ENCODE measurements around the gene CCDC137.

The CCDC137 gene

DNA sequence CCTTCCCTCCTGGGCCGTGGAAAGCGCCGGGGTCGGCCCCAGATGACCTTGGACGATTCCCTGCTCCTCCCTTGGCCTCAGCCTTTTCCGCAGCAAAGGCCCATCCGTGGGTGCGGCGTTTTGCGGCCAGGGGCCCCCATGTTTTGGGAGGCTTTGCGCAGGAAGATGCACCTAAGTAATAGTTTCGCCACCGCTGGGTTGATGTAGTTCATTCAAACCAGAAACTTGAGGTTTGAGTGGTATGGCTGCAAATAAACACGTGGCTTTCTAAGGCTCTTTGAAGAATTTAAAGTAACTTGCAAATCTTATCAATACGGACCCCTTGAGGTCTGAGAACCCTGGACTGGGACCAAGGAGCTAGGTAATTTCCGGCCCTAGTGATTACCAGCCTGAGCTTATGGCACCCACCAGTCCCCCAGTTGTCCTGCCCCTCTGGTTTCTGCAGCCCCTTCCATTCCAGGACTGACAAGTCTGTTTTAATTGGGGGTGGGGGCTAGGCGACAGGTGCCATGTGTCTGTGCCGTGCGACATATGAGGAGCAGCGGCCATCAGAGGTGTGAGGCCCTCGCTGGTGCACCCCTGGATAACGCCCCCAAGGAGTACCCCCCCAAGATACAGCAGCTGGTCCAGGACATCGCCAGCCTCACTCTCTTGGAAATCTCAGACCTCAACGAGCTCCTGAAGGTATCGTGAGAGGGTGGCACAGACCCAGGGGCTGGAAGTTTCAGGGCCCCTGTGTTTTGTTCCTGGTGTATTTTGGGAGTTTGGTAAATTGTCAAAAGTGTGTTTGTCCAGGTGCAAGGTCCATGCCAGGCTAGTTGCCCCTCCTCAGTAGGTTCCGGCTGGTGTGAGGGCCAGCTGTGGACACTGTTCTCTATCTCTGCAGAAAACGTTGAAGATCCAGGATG, 37.5 kb downstream of the CCDC137 start:
- DNase-seq, result no peak

DNA sequence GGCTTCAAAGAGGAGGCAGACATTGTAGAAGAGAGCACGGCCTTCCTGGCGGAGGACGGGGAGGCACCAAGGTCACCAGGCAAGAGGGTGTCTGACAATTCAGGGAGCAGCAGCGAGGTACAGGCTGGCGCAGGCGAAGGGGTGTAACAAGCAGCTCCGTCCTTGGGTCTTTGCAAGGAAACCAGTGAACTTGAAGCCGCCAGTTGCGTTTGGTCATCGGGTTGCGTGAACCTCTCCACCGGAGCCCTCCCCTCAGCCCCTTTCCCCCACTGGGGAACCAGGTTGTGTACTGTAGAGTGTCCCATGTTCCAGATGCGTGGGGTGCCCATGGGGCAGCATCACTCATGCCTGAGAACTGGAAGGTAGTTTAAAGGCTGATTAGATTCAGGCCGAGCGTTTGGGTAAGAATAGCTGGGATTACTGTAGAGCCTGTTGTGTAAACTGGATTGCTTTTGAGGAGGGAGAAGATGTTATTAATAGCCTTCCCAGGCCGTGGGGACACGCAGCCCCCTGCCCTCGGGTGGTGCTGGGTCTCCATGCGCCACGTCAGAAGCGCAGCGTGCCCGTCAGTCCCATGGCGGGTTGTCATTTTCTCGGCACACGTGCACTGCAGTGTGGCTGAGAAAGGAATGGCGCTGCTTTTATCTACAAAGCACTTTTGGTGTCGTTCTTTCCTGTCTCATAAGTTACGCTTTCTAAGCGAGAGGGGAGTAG, 39.1 kb downstream of the CCDC137 start:
- DNase-seq, result no peak

DNA sequence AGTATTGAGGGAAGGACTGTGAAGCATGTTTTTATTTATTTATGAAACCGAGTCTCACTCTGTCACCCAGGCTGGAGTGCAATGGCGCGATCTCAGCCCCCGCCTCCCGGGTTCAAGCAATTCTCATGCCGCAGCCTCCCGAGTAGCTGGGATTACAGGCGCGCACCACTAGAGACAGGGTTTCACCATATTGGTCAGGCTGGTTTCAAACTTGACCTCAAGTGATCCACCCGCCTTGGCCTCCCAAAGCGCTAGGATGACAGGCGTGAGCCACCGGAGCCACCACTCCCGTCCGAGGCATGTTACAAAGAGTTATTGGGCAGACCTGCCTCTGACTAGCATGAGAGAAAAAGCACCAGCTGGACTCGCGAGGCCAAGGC, 39.7 kb downstream of the CCDC137 start:
- DNase-seq, result no peak

DNA sequence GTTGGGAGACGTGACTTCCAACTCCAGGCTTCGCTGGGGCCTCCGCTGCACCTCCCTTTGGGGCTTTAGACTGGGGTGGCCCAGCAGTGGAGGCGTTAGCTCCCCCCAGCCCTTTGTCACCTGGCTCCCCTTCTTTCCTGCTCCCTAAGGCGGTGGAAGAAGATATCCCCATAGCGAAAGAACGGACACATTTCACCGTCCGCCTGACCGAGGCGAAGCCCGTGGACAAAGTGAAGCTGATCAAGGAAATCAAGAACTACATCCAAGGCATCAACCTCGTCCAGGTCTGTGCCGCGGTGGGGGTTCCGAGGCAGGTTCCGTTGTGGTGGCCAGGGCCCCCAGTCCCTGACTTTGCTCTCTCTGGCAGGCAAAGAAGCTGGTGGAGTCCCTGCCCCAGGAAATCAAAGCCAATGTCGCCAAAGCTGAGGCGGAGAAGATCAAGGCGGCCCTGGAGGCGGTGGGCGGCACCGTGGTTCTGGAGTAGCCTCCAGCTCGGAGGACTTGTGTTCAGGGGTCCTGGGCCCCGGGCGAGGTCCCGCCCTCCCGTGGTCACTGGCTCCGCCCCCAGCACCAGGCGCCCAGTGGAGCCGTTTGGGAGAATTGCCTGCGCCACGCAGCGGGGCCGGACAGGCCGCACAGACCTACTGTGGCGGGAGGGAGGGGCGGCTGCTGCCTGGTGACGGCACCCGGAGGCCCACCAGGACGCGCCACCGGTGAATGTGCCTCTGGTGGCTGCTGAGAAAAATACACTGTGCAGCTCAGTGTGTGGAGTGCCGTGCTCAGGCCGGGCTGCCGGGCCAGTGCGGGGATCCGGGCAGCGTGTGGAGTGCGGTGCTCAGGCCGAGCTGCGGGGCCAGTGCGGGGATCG, 40.5 kb downstream of the CCDC137 start:
- DNase-seq, result no peak

DNA sequence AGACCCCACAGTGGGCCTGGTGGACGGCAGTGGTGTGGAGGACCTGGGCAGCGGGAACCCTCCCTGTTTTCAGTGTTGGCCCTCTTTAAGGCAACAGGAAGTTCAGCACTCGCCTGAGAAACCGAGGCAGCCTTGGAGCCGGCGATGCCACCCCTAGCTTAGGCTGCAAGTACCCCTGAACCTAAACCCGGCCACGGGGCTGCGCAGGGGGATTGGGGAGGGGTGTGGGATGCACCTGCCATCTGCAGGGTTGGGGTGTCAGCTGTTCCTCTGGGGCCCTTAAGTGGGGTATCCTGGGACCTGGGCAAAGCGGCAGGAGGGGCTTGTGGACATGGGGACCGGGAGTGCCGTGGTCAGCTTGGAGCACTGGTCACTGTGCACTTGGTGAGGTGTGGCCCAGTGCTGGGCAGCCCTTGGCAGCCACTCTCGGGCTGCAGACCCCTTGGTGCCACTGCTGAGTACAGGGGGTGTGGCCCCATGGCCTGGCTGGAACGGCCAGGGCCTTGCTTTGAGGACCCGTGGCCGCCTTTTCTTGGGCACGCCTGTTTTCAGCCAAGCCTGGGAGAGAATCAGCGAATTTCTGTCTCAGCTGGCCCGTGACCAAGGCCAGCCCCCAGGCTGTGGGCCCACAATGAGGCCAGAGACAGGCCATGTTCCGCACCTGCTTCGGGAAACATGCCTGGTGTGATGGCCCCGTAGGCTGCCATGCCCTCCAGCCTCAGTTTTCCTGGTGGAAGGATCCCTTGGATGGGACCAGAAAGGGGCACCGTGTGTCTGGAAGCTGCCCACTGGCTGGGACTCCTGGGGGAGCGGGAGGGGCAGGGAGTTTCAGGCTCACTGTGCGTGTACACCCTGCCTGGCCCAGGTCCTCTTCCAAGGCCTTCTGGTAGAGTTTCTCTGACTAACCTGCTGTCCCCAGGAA, 41.4 kb downstream of the CCDC137 start:
- DNase-seq, result no peak

DNA sequence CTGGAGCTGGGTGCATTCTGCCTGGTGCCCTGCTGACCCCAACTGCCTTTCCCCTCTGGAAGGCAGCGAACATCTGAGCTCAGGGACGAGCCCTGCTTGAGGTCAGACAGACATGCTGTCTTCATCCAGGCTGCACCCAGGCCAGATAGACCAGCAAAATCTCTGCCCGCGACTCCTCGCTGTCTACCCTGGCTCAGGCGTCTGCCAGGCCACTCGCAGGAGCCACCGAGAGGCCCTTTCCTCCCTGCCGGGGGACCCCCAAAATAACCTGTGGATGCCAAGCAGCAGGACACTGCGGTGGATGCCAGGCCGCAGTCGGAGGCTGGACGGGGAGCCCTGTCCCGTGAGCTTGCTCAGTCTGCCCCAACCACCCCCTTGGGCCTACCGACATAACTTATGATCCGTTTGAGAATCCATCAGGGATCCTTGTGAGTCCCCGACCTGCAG, 42.2 kb downstream of the CCDC137 start:
- no peak for DNase-seq

DNA sequence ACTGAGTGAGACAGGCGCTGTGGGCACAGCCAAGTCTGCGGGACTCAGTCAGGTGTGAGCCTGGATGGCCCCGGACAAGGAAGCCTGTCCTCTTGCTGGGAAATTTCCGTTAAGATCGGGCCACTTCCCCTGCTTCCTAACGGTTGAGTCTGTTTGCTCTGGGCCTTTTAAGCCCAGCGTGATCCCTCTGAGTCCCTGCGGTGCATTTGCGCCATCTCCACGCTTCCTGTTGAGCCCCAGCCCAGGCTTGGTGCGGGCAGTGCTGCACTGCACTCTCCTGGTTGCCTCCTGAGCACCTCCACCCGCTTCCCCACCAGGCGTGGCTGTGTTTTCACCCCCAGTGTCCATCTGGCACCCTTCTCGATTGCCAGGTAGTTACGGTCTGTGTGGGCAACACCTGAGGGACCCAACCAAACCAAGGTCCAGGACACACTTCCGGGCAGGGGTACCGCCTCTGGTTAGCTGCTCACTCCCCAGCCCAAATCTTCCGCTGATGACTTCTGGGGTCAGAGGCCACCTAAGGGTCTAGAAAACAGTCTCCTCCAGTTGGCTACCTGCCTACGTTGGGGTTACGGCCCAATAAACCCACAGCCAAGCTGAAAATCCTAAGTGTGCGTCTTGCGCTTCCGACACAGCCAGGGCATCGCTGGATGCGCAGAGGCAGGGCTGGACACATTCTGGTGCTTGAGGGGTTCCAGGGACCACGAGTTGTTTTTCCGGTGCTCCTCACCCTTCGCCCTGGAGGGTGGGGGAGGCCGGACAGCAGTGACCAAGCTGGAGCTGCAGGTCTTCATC, 44.2 kb downstream of the CCDC137 start:
- DNase-seq, result no peak

DNA sequence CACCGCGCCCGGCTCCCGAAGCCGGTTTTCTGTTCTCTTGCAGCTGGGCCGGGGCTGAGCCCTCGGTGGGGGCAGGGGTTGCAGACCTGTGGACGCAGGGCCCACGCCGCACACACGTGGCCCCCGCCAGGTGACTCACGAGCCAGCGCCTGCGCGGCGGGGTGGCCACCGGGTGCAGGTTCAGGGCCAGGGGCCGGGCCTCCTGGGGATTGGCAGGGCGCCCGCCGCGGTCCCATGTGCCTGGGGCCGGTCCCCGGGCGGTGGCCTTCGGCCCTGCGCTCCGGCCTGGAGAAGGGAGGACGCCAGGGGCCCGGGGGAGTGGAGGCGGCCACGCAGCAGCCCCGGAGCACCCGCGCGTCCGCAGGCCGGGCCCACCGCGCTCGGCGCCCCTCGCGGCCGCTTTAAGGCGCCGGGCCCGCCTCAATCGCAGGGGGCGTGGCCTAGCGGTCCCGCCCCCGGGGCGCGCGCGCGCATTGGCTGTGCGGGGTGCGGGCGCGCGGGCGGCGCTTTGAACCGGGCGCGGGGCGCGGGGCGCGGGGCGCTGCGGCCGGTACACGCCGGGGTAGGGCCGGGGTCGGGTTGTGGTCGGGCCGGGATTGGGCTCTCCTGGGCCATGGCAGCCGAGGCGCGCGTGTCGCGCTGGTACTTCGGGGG, 45.4 kb downstream of the CCDC137 start, which contains the start of gene SLC25A10:
SLC25A10 (plus strand) TSS at position 471 of the 654 bp plus-strand sequence; CDS start at position 614, 143 bp downstream.
- DNase-seq, result peak; percentile 71

DNA sequence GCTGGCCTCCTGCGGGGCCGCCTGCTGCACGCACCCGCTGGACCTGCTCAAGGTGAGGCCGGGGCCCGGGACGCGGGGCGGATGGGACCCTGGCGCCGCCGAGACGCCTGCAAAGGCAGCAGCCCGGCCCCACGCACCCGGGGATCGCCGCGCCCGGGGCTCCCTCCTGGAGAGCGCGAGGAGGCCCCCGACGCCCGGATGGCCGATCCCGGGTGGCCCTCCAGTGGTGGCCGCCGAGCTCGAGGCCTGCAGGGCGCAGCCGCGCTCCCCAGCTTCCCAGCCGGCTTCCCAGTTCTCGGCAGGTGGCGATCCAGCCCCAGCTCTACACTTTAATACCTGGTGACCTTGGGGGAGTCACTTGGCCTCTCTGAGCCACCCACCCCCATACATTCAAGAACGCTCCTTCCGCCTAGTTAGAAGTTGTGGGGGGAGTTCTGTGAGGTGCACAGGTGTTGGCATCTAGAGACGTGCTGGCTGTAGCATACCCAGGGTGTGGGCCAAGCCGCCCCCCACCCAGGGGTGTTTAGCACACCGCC, 46.0 kb downstream of the CCDC137 start:
- no peak for DNase-seq

DNA sequence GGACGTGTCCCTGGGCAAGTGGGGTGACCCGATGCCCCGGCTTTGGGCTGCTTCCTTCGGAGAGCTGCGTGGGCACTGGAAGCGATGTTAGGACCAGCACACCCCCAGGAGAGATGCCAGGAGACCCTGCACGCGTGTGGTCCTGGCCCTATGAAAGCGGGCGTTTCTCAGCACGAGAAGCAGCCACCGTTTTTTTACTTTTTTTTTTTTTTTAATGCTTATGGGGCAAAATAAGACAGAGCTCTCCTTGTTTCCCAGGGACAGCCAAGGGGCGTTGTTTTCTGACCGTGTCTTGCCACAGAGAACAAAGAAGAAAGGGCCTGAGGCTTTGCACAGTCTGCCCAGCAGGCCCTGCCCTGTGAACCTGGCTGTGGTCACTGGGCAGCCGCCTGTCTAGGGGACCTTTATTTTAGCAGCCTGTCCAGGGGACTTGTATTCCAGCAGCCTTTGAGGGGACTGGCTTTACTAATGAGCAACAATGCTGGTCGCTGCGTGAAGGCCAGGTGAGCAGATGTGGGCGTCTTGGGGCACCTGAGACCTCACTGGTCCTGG, 46.5 kb downstream of the CCDC137 start:
- DNase-seq, result no peak

DNA sequence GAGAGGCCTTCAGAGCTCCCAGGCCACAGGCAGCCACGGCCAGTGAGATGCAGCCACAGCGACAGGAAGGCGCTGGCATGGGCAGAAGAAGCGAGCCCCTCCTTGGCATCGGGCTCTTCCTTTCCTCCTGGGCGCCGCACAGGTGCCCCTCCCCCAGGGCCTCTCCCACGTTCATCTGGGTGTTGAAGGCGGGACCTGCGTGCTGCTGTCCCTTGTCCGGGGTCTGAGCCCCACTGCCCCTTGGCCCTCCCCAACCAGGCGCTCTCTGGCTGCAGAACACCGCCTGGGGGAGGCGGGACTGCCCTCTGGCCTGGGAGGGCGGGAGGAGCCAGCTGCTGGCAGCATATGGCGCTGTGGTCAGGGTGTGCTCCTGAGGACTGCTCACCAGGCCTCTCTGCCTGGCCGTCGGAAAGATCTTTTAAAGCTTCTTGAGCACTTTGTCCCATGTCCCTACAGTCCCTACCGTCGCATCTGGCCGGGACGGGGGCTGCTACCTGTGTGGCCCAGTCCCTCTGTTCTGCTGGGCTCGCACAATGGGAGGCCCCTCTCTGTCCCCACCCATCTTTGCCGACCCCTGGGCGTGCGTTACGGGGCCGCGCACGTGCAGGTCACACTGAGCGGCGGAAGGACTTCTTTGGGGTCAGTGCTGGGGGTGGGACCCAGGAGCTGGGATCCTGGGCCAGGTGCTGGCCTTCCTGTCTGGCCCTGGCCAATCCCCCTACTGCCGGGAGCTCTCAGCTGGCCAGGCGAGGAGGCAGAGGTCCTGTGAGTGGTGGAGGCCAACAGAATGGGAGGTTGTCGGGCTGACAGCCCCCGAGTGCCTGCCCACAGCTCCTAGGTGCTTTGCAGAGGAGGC, 47.2 kb downstream of the CCDC137 start:
- DNase-seq, result no peak

DNA sequence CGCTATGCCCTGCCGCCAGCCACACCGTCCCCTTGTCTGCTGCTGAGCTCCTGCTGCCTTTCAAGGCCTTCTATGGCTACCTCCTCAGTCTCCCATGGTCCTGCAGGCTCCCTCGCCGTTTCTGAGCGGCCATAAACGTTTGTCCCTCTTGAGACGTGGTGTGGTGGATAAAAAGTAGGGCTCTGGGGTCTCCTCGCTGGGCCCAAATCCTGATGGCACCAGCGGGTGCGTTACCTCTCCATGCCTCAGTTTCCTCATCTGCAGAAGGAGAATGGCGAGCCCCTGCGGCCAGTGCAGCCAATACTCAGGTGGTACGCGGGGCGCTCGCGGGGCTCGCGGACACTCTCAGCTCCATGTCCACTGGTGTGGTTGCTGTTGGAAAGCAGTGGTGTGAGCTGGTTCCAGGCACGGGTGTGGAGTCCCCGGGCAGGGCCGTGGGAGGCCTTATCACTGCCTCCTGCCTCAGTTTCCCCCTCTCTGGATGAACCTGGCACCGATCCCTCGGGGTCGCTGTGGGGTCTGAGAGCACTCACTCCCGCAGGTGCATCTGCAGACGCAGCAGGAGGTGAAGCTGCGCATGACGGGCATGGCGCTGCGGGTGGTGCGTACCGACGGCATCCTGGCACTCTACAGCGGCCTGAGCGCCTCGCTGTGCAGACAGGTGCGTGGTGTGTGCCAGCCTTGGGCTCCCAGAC, 48.0 kb downstream of the CCDC137 start:
- DNase-seq, result no peak

DNA sequence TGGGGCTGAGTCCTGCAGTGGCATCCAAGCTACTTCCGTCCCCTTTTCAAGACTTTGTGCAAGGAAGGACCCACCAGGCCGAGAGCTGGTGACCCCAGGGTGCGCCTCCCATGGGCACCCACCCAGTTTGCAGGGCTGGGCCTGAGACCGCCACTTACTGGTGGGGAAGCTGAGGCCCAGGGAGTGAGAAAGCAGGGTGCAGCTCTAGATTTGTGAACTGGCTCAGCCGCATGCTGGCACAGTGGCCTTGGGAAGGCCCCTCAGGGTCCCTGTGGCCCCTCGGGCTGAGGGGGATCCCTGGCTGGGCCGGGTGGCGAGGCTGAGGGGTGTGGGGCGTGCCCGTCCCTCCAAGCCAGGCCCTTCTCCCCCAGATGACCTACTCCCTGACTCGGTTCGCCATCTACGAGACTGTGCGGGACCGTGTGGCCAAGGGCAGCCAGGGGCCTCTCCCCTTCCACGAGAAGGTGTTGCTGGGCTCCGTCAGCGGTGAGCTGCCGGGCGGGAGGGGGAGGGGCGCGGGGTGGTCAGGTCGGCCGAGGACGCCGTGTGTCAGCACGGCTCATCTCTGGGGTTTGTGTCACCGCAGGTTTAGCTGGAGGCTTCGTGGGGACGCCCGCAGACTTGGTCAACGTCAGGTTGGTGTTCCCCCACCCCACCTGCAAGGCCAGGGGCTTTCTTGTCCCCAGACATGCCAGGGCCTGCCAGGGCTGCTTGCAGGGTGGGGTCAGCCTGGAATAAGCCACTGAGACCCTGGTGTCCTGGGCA, 48.8 kb downstream of the CCDC137 start:
- DNase-seq, result no peak

DNA sequence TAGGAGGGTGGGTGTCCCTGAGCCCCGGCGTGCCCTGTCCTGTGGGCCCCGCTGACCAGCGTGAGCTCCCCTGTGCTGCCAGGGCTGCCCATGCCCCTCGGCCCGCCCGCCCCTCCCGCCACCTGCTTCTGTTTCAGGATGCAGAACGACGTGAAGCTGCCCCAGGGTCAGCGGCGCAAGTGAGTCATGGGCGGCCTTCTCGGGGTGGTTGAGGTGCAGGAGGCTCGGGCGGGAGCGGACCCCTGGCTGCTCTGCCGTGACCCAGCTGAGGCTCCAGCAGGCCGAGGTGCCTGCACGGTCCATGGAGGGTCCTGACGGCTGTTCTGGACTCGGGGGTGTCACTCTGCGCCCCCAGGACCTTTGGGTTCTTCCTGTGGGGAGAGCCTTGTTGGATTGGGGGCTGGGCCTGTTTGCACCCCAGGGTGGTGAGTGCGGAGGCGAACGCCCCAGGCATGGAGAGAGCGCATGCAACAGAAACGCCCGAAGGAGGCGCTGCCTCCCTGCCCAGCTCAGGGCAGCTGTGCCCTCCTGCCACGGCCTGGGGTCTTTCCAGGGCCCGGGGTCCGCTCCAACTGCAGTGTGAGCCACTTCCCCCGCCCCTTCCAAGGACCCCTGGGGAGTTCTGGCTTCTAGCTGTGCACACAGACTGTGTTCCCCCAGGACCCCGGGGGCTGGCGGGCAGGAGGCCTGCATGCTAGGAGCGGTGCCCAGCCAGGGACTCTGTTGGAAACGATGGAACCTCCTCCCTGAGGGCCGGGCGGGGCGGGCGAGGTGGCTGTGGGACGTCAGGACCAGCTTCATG, 49.5 kb downstream of the CCDC137 start:
- no peak for DNase-seq

DNA sequence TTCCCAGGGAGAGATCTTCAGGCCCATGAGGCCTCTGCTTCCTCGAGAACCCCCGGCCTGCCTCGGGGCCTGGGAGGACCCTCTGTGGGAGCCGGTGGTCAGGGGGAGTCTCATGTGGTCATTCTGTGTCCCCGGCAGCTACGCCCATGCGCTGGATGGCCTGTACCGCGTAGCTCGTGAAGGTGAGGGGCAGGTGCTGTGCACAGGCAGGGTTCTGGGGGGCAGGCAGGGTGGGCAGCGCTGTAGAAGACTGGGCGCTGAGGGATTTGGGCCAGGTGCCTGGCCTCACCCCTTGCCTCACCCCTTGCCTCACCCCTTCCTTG, 50.1 kb downstream of the CCDC137 start:
- DNase-seq, result no peak

DNA sequence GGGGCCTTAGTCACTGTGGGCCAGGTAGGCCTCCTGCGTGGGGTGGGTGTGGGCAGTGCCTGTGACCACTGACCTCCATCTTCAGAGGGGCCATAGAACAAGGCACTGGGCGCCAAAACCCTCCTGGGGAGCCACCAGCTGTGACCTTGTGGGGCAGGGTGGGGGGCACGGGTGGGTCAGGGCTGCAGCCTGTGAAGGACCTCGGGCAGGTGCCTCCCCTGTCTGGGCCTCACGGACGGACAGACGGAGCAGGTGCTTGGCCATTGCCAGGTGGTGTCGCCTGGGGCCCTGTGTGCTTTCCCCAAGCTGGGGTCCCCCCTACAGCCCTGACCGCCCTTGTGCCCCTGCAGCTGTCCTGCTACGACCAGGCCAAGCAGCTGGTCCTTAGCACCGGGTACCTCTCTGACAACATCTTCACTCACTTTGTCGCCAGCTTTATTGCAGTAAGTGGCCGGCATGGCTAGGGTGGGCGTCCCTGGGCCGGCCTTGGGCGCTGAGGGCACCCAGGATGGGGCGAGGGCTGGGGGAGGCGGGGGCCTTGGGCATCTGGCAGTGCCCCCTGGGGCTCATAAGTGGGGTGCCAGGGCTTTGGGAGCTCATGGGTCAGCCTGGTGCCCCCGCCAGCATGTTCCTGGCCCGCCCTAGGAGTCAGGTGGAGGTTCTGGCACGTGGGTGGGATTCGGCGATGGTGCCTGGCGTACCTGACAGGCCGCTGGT, 50.7 kb downstream of the CCDC137 start:
- DNase-seq, result no peak

Data from GDM1 (cell line).